HEK293 (cell line): Measurements from ENCODE around the gene ANKRD65.

Source experiments
- CTCF ChIP-seq: fragments of 450-650 bp; formaldehyde crosslinking; IDR thresholded peaks from 2 replicates; pipeline ENCODE4 v1.5.1; 2016; ENCODE audit warnings: missing biosample characterization, missing genetic modification characterization
- YY1 ChIP-seq: fragments of 450-650 bp; formaldehyde crosslinking; IDR thresholded peaks from 2 replicates; pipeline ENCODE4 v1.5.1; 2018; ENCODE audit warnings: missing biosample characterization, missing genetic modification characterization
- ZBTB7A ChIP-seq: fragments of 450-650 bp; formaldehyde crosslinking; IDR thresholded peaks from 2 replicates; pipeline ENCODE4 v1.5.1; 2016; ENCODE audit warnings: low read depth, missing biosample characterization, missing genetic modification characterization

GRCh38 chr1:1385931-1386330 is 35.1 kb downstream of the ANKRD65 start:
- TF ChIP-seq CTCF (tag by site-specific recombination) = no peak
- TF ChIP-seq YY1 (tag by site-specific recombination) = no peak
- TF ChIP-seq ZBTB7A (tag by site-specific recombination) = no peak
